Uterus (tissue), 2 donors: Measurements from ENCODE around the gene BEND2.

ENCODE experiments used
- POLR2A ChIP-seq, 2 donors: fragments of 450-650 bp; IDR thresholded peaks; one replicate each; pipeline ENCODE4 v1.6.1; 2016; ENCODE audit warnings: antibody characterized with exemption in 2 of 2, mild to moderate bottlenecking in 1 of 2, moderate library complexity in 1 of 2
- TF ChIP-seq, protein P1 (sequence below), 4 experiments: fragments of 200-600 bp in 2 of 4; fragments of 450-650 bp in 2 of 4; sonication (generic) in 2 of 4; IDR thresholded peaks; one replicate each; pipeline ENCODE4 v1.5.1; 2016 to 2019; ENCODE audit warnings: antibody characterized with exemption in 4 of 4, mild to moderate bottlenecking in 2 of 4, moderate library complexity in 1 of 4

GRCh38 chrX:18149454-18149853 is 71.2 kb downstream of the BEND2 start:
- TF ChIP-seq, protein P1, sequence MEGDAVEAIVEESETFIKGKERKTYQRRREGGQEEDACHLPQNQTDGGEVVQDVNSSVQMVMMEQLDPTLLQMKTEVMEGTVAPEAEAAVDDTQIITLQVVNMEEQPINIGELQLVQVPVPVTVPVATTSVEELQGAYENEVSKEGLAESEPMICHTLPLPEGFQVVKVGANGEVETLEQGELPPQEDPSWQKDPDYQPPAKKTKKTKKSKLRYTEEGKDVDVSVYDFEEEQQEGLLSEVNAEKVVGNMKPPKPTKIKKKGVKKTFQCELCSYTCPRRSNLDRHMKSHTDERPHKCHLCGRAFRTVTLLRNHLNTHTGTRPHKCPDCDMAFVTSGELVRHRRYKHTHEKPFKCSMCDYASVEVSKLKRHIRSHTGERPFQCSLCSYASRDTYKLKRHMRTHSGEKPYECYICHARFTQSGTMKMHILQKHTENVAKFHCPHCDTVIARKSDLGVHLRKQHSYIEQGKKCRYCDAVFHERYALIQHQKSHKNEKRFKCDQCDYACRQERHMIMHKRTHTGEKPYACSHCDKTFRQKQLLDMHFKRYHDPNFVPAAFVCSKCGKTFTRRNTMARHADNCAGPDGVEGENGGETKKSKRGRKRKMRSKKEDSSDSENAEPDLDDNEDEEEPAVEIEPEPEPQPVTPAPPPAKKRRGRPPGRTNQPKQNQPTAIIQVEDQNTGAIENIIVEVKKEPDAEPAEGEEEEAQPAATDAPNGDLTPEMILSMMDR (IDR thresholded peaks at IDR 0.05), result no peak
- no peak for TF ChIP-seq POLR2A (IDR thresholded peaks at IDR 0.05)
